ENCODE data around the gene LY9.

DNA sequence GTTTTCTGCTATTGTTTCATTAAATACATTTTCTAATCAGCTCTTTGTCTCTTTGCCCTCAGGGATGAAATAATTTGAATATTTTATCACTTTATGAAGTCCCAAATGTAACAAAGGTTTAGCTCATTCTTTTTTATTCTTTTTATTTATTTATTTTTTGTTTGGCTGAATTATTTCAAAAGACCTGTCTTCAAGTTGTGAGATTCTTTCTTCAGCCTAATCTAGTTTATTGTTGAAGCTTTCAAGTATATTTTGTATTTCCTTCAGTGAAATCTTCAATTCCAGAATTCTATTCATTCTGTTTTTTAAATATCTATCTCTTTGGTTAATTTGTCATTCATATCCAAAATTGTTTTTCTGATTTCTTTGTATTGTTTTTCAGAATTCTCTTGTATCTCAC, 10.8 kb downstream of the LY9 start:
- TF ChIP-seq, protein P1, sequence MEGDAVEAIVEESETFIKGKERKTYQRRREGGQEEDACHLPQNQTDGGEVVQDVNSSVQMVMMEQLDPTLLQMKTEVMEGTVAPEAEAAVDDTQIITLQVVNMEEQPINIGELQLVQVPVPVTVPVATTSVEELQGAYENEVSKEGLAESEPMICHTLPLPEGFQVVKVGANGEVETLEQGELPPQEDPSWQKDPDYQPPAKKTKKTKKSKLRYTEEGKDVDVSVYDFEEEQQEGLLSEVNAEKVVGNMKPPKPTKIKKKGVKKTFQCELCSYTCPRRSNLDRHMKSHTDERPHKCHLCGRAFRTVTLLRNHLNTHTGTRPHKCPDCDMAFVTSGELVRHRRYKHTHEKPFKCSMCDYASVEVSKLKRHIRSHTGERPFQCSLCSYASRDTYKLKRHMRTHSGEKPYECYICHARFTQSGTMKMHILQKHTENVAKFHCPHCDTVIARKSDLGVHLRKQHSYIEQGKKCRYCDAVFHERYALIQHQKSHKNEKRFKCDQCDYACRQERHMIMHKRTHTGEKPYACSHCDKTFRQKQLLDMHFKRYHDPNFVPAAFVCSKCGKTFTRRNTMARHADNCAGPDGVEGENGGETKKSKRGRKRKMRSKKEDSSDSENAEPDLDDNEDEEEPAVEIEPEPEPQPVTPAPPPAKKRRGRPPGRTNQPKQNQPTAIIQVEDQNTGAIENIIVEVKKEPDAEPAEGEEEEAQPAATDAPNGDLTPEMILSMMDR (IDR thresholded peaks at IDR 0.05), result no peak
- no peak for TF ChIP-seq POLR2AphosphoS5 (IDR thresholded peaks at IDR 0.05)
- no peak for TF ChIP-seq POLR2A (IDR thresholded peaks at IDR 0.05)
